ENCODE data around the gene POC1A.

The POC1A gene

GRCh38 chr3:52076896-52077780 is 77.1 kb downstream of the POC1A start:
- H3K4me1 ChIP-seq (ENCODE audit: control insufficient read depth, insufficient read depth, low read length) = no peaks in the 10 kb centered on the region
- H3K36me3 ChIP-seq (ENCODE audit: control insufficient read depth in 2 of 2, insufficient read depth in 1 of 2, low read length in 2 of 2) = peaks cover 0 to 35% of the 10 kb centered on the region in 2 experiments; a peak in 1 of 3 replicates
- TF ChIP-seq RBAK (tag by site-specific recombination; IDR thresholded peaks at IDR 0.05) (no peak), ZNF555 (tag by site-specific recombination; conservative IDR thresholded peaks at IDR 0.05) (no peak), BCL11A (tag by site-specific recombination; IDR thresholded peaks at IDR 0.05; ENCODE audit: low read depth) (no peak), ZNF157 (tag by site-specific recombination; IDR thresholded peaks at IDR 0.05) (no peak), PRDM2 (tag by site-specific recombination; IDR thresholded peaks at IDR 0.05; ENCODE audit: borderline replicate concordance) (no peak), REPIN1 (tag by site-specific recombination; IDR thresholded peaks at IDR 0.05; ENCODE audit: low read depth) (no peak), ZNF132 (tag by site-specific recombination; IDR thresholded peaks at IDR 0.05; ENCODE audit: borderline replicate concordance) (no peak), ZNF354C (tag by site-specific recombination; IDR thresholded peaks at IDR 0.05; ENCODE audit: borderline replicate concordance, low read depth) (no peak), ZNF548 (tag by site-specific recombination; IDR thresholded peaks at IDR 0.05) (no peak), BCL11B (tag by site-specific recombination; IDR thresholded peaks at IDR 0.05; ENCODE audit: low read depth) (no peak), GLI4 (tag by site-specific recombination; IDR thresholded peaks at IDR 0.05) (no peak), ZNF626 (tag by site-specific recombination; IDR thresholded peaks at IDR 0.05) (no peak), KLF1 (tag by site-specific recombination; IDR thresholded peaks at IDR 0.05) (no peak), GFI1B (tag by site-specific recombination; IDR thresholded peaks at IDR 0.05) (no peak), YY1 (tag by site-specific recombination; IDR thresholded peaks at IDR 0.05) (no peak)
- TF ChIP-seq, protein P1, sequence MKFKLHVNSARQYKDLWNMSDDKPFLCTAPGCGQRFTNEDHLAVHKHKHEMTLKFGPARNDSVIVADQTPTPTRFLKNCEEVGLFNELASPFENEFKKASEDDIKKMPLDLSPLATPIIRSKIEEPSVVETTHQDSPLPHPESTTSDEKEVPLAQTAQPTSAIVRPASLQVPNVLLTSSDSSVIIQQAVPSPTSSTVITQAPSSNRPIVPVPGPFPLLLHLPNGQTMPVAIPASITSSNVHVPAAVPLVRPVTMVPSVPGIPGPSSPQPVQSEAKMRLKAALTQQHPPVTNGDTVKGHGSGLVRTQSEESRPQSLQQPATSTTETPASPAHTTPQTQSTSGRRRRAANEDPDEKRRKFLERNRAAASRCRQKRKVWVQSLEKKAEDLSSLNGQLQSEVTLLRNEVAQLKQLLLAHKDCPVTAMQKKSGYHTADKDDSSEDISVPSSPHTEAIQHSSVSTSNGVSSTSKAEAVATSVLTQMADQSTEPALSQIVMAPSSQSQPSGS (tag by site-specific recombination; IDR thresholded peaks at IDR 0.05; ENCODE audit: low read depth) = no peak
- TF ChIP-seq, protein P2, sequence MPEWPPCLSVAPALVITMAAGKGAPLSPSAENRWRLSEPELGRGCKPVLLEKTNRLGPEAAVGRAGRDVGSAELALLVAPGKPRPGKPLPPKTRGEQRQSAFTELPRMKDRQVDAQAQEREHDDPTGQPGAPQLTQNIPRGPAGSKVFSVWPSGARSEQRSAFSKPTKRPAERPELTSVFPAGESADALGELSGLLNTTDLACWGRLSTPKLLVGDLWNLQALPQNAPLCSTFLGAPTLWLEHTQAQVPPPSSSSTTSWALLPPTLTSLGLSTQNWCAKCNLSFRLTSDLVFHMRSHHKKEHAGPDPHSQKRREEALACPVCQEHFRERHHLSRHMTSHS (tag by site-specific recombination; IDR thresholded peaks at IDR 0.05) = no peak
- ChIA-PET POLR2A (no interaction called here), CTCF (interaction anchor here (0.6 to 0.7 kb wide), 2 partner anchors 8 to 45 kb away, joined by 3 to 6 read pairs; no protein-coding TSS in a partner anchor)
- no peaks in the 10 kb centered on the region for H3K9me3 ChIP-seq (ENCODE audit: control insufficient read depth, insufficient read depth, low read depth, low read length)
- H3K4me3 ChIP-seq (ENCODE audit: low read depth, low read length) = no peak overlapping the region
- H3K27ac ChIP-seq (ENCODE audit: extremely low read depth, low read depth, low read length) = no peak overlapping the region

All from HEK293 (cell line).